ENCODE measurements around the gene ITPKC.

GRCh38 chr19:40778706-40779284 lies 61.9 kb downstream of the ITPKC start:
- TF ChIP-seq CTCF (IDR thresholded peaks at IDR 0.05) (no peak), POLR2A (IDR thresholded peaks at IDR 0.05) (no peak)
